Measurements from ENCODE around the gene FAM229A. TPM values are rescaled to one million over a fixed set of nuclear protein-coding genes. Genes with fewer than 3 reads are reported as not detected.
"Not testable (repeated sequence)": the region's sequence is repeated elsewhere in the genome, so short reads cannot be mapped to it uniquely, and the experiment has no call there.

FAM229A gene
- total RNA-seq, 1 donor from 2014 or later, result 2.0 TPM

- DNase-seq, result no peak
Measured at GRCh38 chr1:32376199-32376598, 13.9 kb upstream of the FAM229A start.

- DNase-seq, result no peak
Measured at GRCh38 chr1:32373996-32374592, 11.8 kb upstream of the FAM229A start.

GRCh38 chr1:32372149-32372756 is 10.0 kb upstream of the FAM229A start:
- peak; percentile 22 for DNase-seq

GRCh38 chr1:32367912-32368635 is 5.8 kb upstream of the FAM229A start:
- DNase-seq, result no peak

- no peak for DNase-seq
Measured at GRCh38 chr1:32365445-32365844, 3.2 kb upstream of the FAM229A start.

- DNase-seq, result no peak
Measured at GRCh38 chr1:32364836-32365235, 2.6 kb upstream of the FAM229A start.

GRCh38 chr1:32363713-32364112 is 1.4 kb upstream of the FAM229A start:
- DNase-seq, result no peak

- peak; percentile 67 for DNase-seq
Measured at GRCh38 chr1:32361674-32362473, 411 bp downstream of the FAM229A start.

- no peak for DNase-seq
Measured at GRCh38 chr1:32361308-32361673, 994 bp downstream of the FAM229A start.

GRCh38 chr1:32358435-32358834 is 3.9 kb downstream of the FAM229A start:
- no peak for DNase-seq

GRCh38 chr1:32357614-32358013 is 4.7 kb downstream of the FAM229A start:
- DNase-seq, result no peak

- no peak for DNase-seq
Measured at GRCh38 chr1:32356478-32356877, 5.8 kb downstream of the FAM229A start.

GRCh38 chr1:32355778-32356177 is 6.5 kb downstream of the FAM229A start:
- not testable (repeated sequence) for DNase-seq

- peak; percentile 40 for DNase-seq
Measured at GRCh38 chr1:32353886-32354570, 8.3 kb downstream of the FAM229A start.

- no peak for DNase-seq
Measured at GRCh38 chr1:32353431-32353830, 8.9 kb downstream of the FAM229A start.

GRCh38 chr1:32352831-32353383 is 9.4 kb downstream of the FAM229A start:
- DNase-seq, result no peak

GRCh38 chr1:32352239-32352745 is 10.0 kb downstream of the FAM229A start:
- no peak for DNase-seq

- peak; percentile 95 for DNase-seq
Measured at GRCh38 chr1:32351399-32352238, 10.7 kb downstream of the FAM229A start.

- DNase-seq, result peak; percentile 80
Measured at GRCh38 chr1:32350785-32351398, 11.4 kb downstream of the FAM229A start.

- peak; percentile 94 for DNase-seq
Measured at GRCh38 chr1:32349211-32349708, 13.0 kb downstream of the FAM229A start.
